Kidney (tissue), 14 donors: Measurements from ENCODE around the gene KCNN3. TPM values are rescaled to one million over a fixed set of nuclear protein-coding genes. Genes with fewer than 3 reads are reported as not detected.

Source experiments
- DNase-seq, 5 donors: peaks; one replicate each; pipeline ENCODE4 v3.0.0-alpha.2; 2013 to 2020
- FAIRE-seq: peaks from 2 replicates; lab custom pipeline; 2012; peaks lifted over from hg19 to GRCh38; lab: Jason Lieb, UNC
- H3K27ac ChIP-seq, 2 donors: one replicate each; pipeline ENCODE4 v1.7.0; 2013; ENCODE audit warnings: low read depth in 2 of 2, low read length in 2 of 2, inconsistent platforms in 1 of 2
- H3K27me3 ChIP-seq: one replicate; pipeline ENCODE4 v1.7.1; 2013; ENCODE audit warnings: low read length, inconsistent platforms; ENCODE audit not compliant: control insufficient read depth, insufficient read depth
- H3K36me3 ChIP-seq, 3 donors: one replicate each; pipeline versions ENCODE4 v1.7.0 to v1.7.1; 2013; ENCODE audit warnings: low read length in 3 of 3, control low read depth in 1 of 3, inconsistent platforms in 1 of 3; ENCODE audit not compliant: insufficient read depth in 3 of 3, control insufficient read depth in 2 of 3
- H3K4me1 ChIP-seq, 3 donors: one replicate each; pipeline versions ENCODE4 v1.7.0 to v1.7.1; 2013; ENCODE audit warnings: low read length in 3 of 3, inconsistent platforms in 1 of 3, low read depth in 1 of 3; ENCODE audit not compliant: control insufficient read depth in 2 of 3, insufficient read depth in 2 of 3
- H3K4me3 ChIP-seq, 3 donors: one replicate each; pipeline versions ENCODE4 v1.7.0 to v1.8.1; 2013; ENCODE audit warnings: low read length in 3 of 3, control low read depth in 1 of 3, inconsistent platforms in 1 of 3
- H3K9ac ChIP-seq, 3 donors: one replicate each; pipeline versions ENCODE4 v1.7.0 to v1.7.1; 2013; ENCODE audit warnings: low read length in 3 of 3, control low read depth in 1 of 3, inconsistent platforms in 1 of 3
- H3K9me3 ChIP-seq, 3 donors: one replicate each; pipeline versions ENCODE4 v1.7.0 to v1.7.1; 2013; ENCODE audit warnings: low read length in 3 of 3, control low read depth in 1 of 3, inconsistent platforms in 1 of 3; ENCODE audit not compliant: control insufficient read depth in 2 of 3, insufficient read depth in 1 of 3
- CTCF ChIP-seq: IDR thresholded peaks from 3 replicates; pipeline ENCODE4 v1.5.1; 2012; ENCODE audit warnings: mild to moderate bottlenecking, moderate library complexity, borderline replicate concordance; ENCODE audit not compliant: insufficient read depth; ENCODE audit errors: extremely low read depth
- intact Hi-C: fragments of 100-400 bp; cut with DNase I; formaldehyde crosslinking; loops from one replicate; pipeline ENCODE4 v1.11.1; 2022
- polyA plus RNA-seq: library from polyadenylated mRNA; stranded (reverse); fragments of 350-450 nt; fragmentation: Illumina TruSeq; extraction: RNeasy Lipid Tissue Mini Kit (QIAGEN cat#74804); gene quantifications from one replicate; pipeline ENCODE4 v1.2.3, GENCODE V29; 2014; ENCODE audit warnings: low read depth, low replicate concordance; ENCODE audit not compliant: insufficient read depth
- total RNA-seq: library from RNA; stranded (reverse); fragmentation: NEBNext Ultra II Directional; extraction: Animal tissue kit (Norgen Biotek cat#: 25700); gene quantifications from one replicate; pipeline ENCODE4 v1.2.1, GENCODE V29; 2021
- donor health status: control.
- donor health status: control.
- donor health status: control.
- donor health status: control.
- donor health status: control.
- donor health status: DM: yes; HTN: yes; CAD: no.
- donor health status: Normal renal cell carcinoma (clear cell type).

The KCNN3 gene
- total and polyA plus RNA-seq, 2 donors from 2014 or later, result 2.6 to 5.6 TPM

- TF ChIP-seq CTCF, result no peak
- Histone ChIP-seq H3K9ac (no peak overlapping the region), H3K4me3 (no peak overlapping the region), H3K27ac (no peak overlapping the region), H3K4me1 (no peaks in the 10 kb centered on the region), H3K27me3 (no peaks in the 10 kb centered on the region), H3K9me3 (no peaks in the 10 kb centered on the region), H3K36me3 (no peaks in the 10 kb centered on the region)
- DNase-seq (no peak), FAIRE-seq (no peak)
- intact Hi-C loops, result no loop called here
These were observed 164.5 kb downstream of the KCNN3 start for GRCh38 chr1:154705544-154705943.

- Histone ChIP-seq H3K4me1 (no peaks in the 10 kb centered on the region), H3K4me3 (no peak overlapping the region), H3K9ac (no peak overlapping the region), H3K27me3 (no peaks in the 10 kb centered on the region), H3K36me3 (no peaks in the 10 kb centered on the region), H3K27ac (no peak overlapping the region), H3K9me3 (no peaks in the 10 kb centered on the region)
- no peak for TF ChIP-seq CTCF
- intact Hi-C loops, result no loop called here
- DNase-seq, result peak in 3 of 5 donors; percentile 28 to 68 (median 60)
- no peak for FAIRE-seq
These were observed 166.9 kb downstream of the KCNN3 start for GRCh38 chr1:154703170-154703569.

GRCh38 chr1:154698320-154699096 is 171.6 kb downstream of the KCNN3 start:
- Histone ChIP-seq H3K4me1 (no peaks in the 10 kb centered on the region), H3K36me3 (no peaks in the 10 kb centered on the region), H3K4me3 (no peak overlapping the region), H3K9me3 (no peaks in the 10 kb centered on the region), H3K27me3 (no peaks in the 10 kb centered on the region), H3K27ac (no peak overlapping the region), H3K9ac (no peak overlapping the region)
- DNase-seq, result no peak
- no peak for FAIRE-seq
- TF ChIP-seq CTCF, result no peak
- intact Hi-C loops, result no loop called here
